IPS-20b (cell line): Measurements from ENCODE around the gene CRAT.

Experiments
- H3K27ac ChIP-seq: one replicate; pipeline ENCODE4 v1.5.1; 2013; ENCODE audit warnings: low read length
- H3K27me3 ChIP-seq: 2 replicates; pipeline ENCODE4 v1.6.1; 2013; ENCODE audit warnings: mild to moderate bottlenecking, low read length, inconsistent platforms; ENCODE audit not compliant: insufficient read depth
- H3K36me3 ChIP-seq: 2 replicates; pipeline ENCODE4 v1.6.1; 2013; ENCODE audit warnings: low read depth, mild to moderate bottlenecking, inconsistent platforms, low read length, moderate library complexity; ENCODE audit not compliant: insufficient read depth
- H3K4me1 ChIP-seq: 2 replicates; pipeline ENCODE4 v1.6.1; 2013; ENCODE audit warnings: mild to moderate bottlenecking, control low read depth, inconsistent platforms, low read length, moderate library complexity; ENCODE audit not compliant: insufficient read depth
- H3K4me3 ChIP-seq: 2 replicates; pipeline ENCODE4 v1.5.1; 2013; ENCODE audit warnings: mild to moderate bottlenecking, low read length, inconsistent platforms
- H3K9ac ChIP-seq: 2 replicates; pipeline ENCODE4 v1.6.1; 2013; ENCODE audit warnings: low read depth, mild to moderate bottlenecking, inconsistent platforms, low read length, moderate library complexity
- H3K9me3 ChIP-seq: 2 replicates; pipeline ENCODE4 v1.6.1; 2013; ENCODE audit warnings: mild to moderate bottlenecking, low read depth, low read length, inconsistent platforms; ENCODE audit not compliant: insufficient read depth

Gene CRAT

DNA sequence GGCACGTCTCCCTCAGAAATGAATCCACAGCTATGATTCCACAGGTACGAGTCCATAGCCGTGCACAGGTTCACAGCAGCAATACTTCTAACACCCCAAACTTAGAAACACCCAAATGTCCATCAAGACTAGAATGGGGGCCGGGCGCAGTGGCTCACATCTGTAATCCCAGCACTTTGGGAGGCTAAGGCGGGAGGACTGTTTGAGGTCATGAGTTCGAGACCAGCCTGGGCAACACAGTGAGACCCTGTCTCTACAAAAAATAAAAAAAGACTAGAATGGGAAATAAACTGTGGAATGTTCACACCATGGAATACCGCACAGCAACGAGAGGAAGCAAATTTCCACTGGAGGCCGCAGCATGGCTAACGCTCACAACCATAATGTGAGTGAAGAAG is 34.0 kb downstream of the CRAT start:
- no peak overlapping the region for H3K27ac ChIP-seq
- H3K9ac ChIP-seq: no peak overlapping the region
- no peak overlapping the region for H3K4me3 ChIP-seq
- no peaks in the 10 kb centered on the region for H3K27me3 ChIP-seq
- H3K9me3 ChIP-seq: no peaks in the 10 kb centered on the region
- peaks cover 3% of the 10 kb centered on the region; the same call in 1 of the 2 replicates for H3K4me1 ChIP-seq
- no peaks in the 10 kb centered on the region for H3K36me3 ChIP-seq

GRCh38 chr9:129075996-129076639 is 34.5 kb downstream of the CRAT start:
- no peaks in the 10 kb centered on the region for H3K36me3 ChIP-seq
- H3K4me3 ChIP-seq: no peak overlapping the region
- no peak overlapping the region for H3K27ac ChIP-seq
- no peaks in the 10 kb centered on the region for H3K9me3 ChIP-seq
- no peaks in the 10 kb centered on the region for H3K27me3 ChIP-seq
- peaks cover 7% of the 10 kb centered on the region; the same call in 1 of the 2 replicates for H3K4me1 ChIP-seq
- no peak overlapping the region for H3K9ac ChIP-seq

DNA sequence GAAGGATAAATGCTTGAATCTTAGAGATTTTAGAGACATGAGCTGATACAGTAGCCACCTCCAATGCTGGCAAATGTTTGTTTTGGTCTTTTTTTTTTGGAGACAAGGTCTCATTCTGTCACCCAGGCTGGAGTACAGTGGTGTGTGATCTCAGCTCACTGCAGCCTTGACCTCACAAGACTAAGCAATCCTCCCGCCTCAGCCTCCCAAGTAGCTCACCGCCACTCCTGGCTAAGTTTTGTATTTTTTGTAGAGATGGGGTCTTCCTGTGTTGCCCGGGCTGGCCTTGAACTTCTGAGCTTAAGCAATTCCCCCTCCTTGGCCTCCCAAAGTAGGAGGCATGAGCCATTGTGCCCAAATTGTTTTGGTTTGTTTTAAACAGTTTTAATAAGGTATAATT is 36.5 kb downstream of the CRAT start:
- Histone ChIP-seq H3K4me1 (peaks cover 10% of the 10 kb centered on the region), H3K27me3 (no peaks in the 10 kb centered on the region), H3K27ac (no peak overlapping the region), H3K9ac (no peak overlapping the region), H3K9me3 (no peaks in the 10 kb centered on the region), H3K4me3 (no peak overlapping the region), H3K36me3 (no peaks in the 10 kb centered on the region; the same call in 1 of the 2 replicates)

GRCh38 chr9:129073404-129073803 is 37.2 kb downstream of the CRAT start:
- Histone ChIP-seq H3K9me3 (no peaks in the 10 kb centered on the region), H3K9ac (no peak overlapping the region), H3K27me3 (no peaks in the 10 kb centered on the region), H3K36me3 (peaks cover 6% of the 10 kb centered on the region; the same call in 1 of the 2 replicates), H3K4me3 (no peak overlapping the region), H3K27ac (no peak overlapping the region), H3K4me1 (peaks cover 10% of the 10 kb centered on the region)

DNA sequence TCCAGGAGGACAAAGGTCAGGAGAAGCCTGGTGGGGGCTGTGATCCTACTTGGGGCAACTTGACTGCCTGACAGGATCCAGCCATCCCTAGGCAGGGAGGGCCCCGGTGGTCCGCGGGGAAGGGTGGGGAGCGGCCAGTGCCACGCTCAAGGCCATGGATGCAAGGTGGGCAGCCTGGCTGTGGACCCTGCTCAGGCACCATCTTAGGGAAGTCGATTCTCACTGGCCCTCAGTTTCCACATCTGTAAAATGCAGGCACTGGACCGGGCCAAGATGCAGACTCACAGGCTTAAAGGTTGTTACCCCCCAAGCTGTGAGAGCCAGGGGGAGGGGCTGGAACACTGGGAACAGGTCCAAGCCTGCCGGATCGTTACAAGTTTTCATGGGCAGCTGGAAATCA is 38.4 kb downstream of the CRAT start:
- H3K9ac ChIP-seq: no peak overlapping the region
- peaks cover 10% of the 10 kb centered on the region for H3K4me1 ChIP-seq

DNA sequence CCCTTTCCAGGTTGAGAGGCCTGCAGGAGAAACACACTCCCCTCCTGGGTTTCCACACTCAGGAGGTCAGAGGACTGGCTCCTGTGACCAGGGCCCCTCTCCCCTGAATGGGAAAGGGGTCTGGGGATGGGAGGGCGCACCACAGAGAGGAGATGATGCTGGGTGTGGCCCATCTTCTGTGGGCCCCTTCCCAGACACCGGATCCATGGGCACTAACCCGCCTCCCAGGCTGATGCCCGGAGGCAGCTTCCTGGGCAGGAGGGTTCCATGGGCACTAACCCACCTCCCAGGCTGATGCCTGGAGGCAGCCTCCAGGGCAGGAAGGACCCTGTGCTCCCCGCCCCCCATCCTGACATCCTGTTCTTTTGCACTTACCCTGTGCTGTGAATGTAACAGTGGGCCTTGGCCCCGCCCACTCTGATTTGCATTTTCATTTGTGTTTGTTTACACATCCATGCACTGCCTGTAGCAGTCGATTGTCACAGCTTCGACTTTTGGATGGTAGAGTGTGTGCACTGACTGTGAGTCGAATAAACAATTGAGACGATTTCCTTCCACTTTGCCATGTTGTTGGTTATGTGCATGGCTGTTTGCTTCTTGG is 39.0 kb downstream of the CRAT start:
- Histone ChIP-seq H3K9ac (peak overlapping the region; percentile 56; the same call in 1 of the 2 replicates), H3K27me3 (no peaks in the 10 kb centered on the region)

More for the DNA sequence above, 38.4 kb downstream of the CRAT start:
- Histone ChIP-seq H3K4me3 (peak overlapping the region; percentile 25; the same call in 1 of the 2 replicates), H3K36me3 (peaks cover 18% of the 10 kb centered on the region), H3K27me3 (no peaks in the 10 kb centered on the region), H3K9me3 (no peaks in the 10 kb centered on the region), H3K27ac (no peak overlapping the region)

GRCh38 chr9:129070696-129071525 is 39.7 kb downstream of the CRAT start:
- Histone ChIP-seq H3K36me3 (peaks cover 23% of the 10 kb centered on the region), H3K4me3 (no peak overlapping the region), H3K9ac (peak overlapping the region; percentile 56; the same call in 1 of the 2 replicates), H3K27ac (peak overlapping the region; percentile 73), H3K4me1 (peaks cover 10% of the 10 kb centered on the region), H3K9me3 (no peaks in the 10 kb centered on the region), H3K27me3 (no peaks in the 10 kb centered on the region)

More for the DNA sequence above, 39.0 kb downstream of the CRAT start:
- Histone ChIP-seq H3K4me3 (peak overlapping the region; percentile 25; the same call in 1 of the 2 replicates), H3K4me1 (peaks cover 10% of the 10 kb centered on the region), H3K9me3 (no peaks in the 10 kb centered on the region), H3K27ac (peak overlapping the region; percentile 73), H3K36me3 (peaks cover 21% of the 10 kb centered on the region)

- peaks cover 30% of the 10 kb centered on the region for H3K36me3 ChIP-seq
- no peak overlapping the region for H3K4me3 ChIP-seq
- H3K9ac ChIP-seq: 0 out of 2 replicates have a peak overlapping the region, but pooled peaks have one; percentile 15
- H3K9me3 ChIP-seq: no peaks in the 10 kb centered on the region
- H3K27ac ChIP-seq: no peak overlapping the region
- peaks cover 10% of the 10 kb centered on the region for H3K4me1 ChIP-seq
- no peaks in the 10 kb centered on the region for H3K27me3 ChIP-seq
These were observed 40.5 kb downstream of the CRAT start for GRCh38 chr9:129069862-129070641.

- no peak overlapping the region for H3K27ac ChIP-seq
- no peak overlapping the region for H3K9ac ChIP-seq
- peaks cover 10% of the 10 kb centered on the region for H3K4me1 ChIP-seq
- no peaks in the 10 kb centered on the region for H3K27me3 ChIP-seq
- peaks cover 38% of the 10 kb centered on the region for H3K36me3 ChIP-seq
- no peak overlapping the region for H3K4me3 ChIP-seq
- no peaks in the 10 kb centered on the region for H3K9me3 ChIP-seq
These were observed 41.4 kb downstream of the CRAT start for GRCh38 chr9:129068990-129069861.

- H3K9me3 ChIP-seq: no peaks in the 10 kb centered on the region
- H3K4me1 ChIP-seq: peaks cover 10% of the 10 kb centered on the region
- no peak overlapping the region for H3K4me3 ChIP-seq
- no peaks in the 10 kb centered on the region for H3K27me3 ChIP-seq
- H3K9ac ChIP-seq: no peak overlapping the region
- H3K27ac ChIP-seq: no peak overlapping the region
- peaks cover 42% of the 10 kb centered on the region for H3K36me3 ChIP-seq
These were observed 42.5 kb downstream of the CRAT start for GRCh38 chr9:129068110-129068509.
